C4-2B (cell line): Measurements from ENCODE around the gene HPCAL1.

ENCODE experiments used
- CTCF ChIP-seq: fragments of 450-650 bp; conservative IDR thresholded peaks from 2 replicates; pipeline ENCODE4 v1.5.1; 2017; ENCODE audit warnings: mild to moderate bottlenecking
- ZFX ChIP-seq: fragments of 450-650 bp; IDR thresholded peaks from 2 replicates; pipeline ENCODE4 v1.6.1; 2017

- no peak for TF ChIP-seq CTCF
- TF ChIP-seq ZFX: no peak
These were observed 90.4 kb downstream of the HPCAL1 start for GRCh38 chr2:10392951-10393639.
